H1 (cell line): ENCODE results near the gene PIAS4.

Experiments used
- BACH1 ChIP-seq: IDR thresholded peaks from 2 replicates; pipeline ENCODE4 v1.6.1; 2012; ENCODE audit warnings: low read length, improper control_type of control experiment
- CREB1 ChIP-seq: IDR thresholded peaks from 2 replicates; pipeline ENCODE4 v1.6.1; 2012; ENCODE audit warnings: inconsistent platforms
- CTCF ChIP-seq, 3 experiments: IDR thresholded peaks; 1 replicate in 2 of 3; 2 replicates in 1 of 3; pipeline versions ENCODE4 v1.5.1 to v1.6.1; 2011; ENCODE audit warnings: low read length in 3 of 3, mild to moderate bottlenecking in 3 of 3, inconsistent platforms in 2 of 3, low read depth in 1 of 3, moderate library complexity in 1 of 3; ENCODE audit not compliant: insufficient read depth in 1 of 3; ENCODE audit errors: control extremely low read depth in 1 of 3
- EGR1 ChIP-seq: IDR thresholded peaks from 2 replicates; pipeline ENCODE4 v1.6.1; 2011; ENCODE audit warnings: low read depth, low read length, borderline replicate concordance
- EP300 ChIP-seq, 2 experiments: IDR thresholded peaks; 1 replicate in 1 of 2; 2 replicates in 1 of 2; pipeline ENCODE4 v1.6.1; 2011 to 2012; ENCODE audit warnings: low read depth in 2 of 2, low read length in 2 of 2, mild to moderate bottlenecking in 2 of 2, borderline replicate concordance in 1 of 2, inconsistent platforms in 1 of 2, moderate library complexity in 1 of 2
- JUND ChIP-seq: IDR thresholded peaks from 2 replicates; pipeline ENCODE4 v1.6.1; 2011; ENCODE audit warnings: mild to moderate bottlenecking, improper control_type of control experiment, low read length
- POLR2A ChIP-seq, 2 experiments: IDR thresholded peaks; 1 replicate in 1 of 2; 2 replicates in 1 of 2; pipeline ENCODE4 v1.6.1; 2011; ENCODE audit warnings: low read depth in 2 of 2, low read length in 2 of 2, mild to moderate bottlenecking in 2 of 2; ENCODE audit errors: control extremely low read depth in 1 of 2
- POLR2AphosphoS5 ChIP-seq: IDR thresholded peaks from 2 replicates; pipeline ENCODE4 v1.6.1; 2011; ENCODE audit warnings: low read depth, low read length
- SIN3A ChIP-seq, 2 experiments: IDR thresholded peaks in 1 of 2; conservative IDR thresholded peaks in 1 of 2; 2 replicates each; pipeline ENCODE4 v1.6.1; 2011 to 2012; ENCODE audit warnings: low read length in 2 of 2, improper control_type of control experiment in 1 of 2, low read depth in 1 of 2, mild to moderate bottlenecking in 1 of 2
- YY1 ChIP-seq: IDR thresholded peaks from 2 replicates; pipeline ENCODE4 v1.6.1; 2011; ENCODE audit warnings: low read depth, mild to moderate bottlenecking, low read length

- no peak for TF ChIP-seq EP300 (IDR thresholded peaks at IDR 0.05; ENCODE audit: borderline replicate concordance in 1 of 2, low read depth in 2 of 2, low read length in 2 of 2)
- TF ChIP-seq CTCF (IDR thresholded peaks at IDR 0.05; ENCODE audit: control extremely low read depth in 1 of 3, insufficient read depth in 1 of 3, low read depth in 1 of 3, low read length in 3 of 3), result no peak
- TF ChIP-seq POLR2A (IDR thresholded peaks at IDR 0.05; ENCODE audit: control extremely low read depth in 1 of 2, low read depth in 2 of 2, low read length in 2 of 2), result no peak
- no peak for TF ChIP-seq CREB1
- no peak for TF ChIP-seq BACH1
- no peak for TF ChIP-seq POLR2AphosphoS5
- TF ChIP-seq JUND, result no peak
- TF ChIP-seq SIN3A (conservative IDR thresholded peaks at IDR 0.05 in 1 of 2, IDR thresholded peaks at IDR 0.05 in 1 of 2; ENCODE audit: low read depth in 1 of 2, low read length in 2 of 2), result no peak
- TF ChIP-seq EGR1, result no peak
- no peak for TF ChIP-seq YY1
Observed at GRCh38 chr19:4068047-4068966, 60.8 kb downstream of the PIAS4 start.
